ENCODE measurements around the gene ACSF2.

DNA sequence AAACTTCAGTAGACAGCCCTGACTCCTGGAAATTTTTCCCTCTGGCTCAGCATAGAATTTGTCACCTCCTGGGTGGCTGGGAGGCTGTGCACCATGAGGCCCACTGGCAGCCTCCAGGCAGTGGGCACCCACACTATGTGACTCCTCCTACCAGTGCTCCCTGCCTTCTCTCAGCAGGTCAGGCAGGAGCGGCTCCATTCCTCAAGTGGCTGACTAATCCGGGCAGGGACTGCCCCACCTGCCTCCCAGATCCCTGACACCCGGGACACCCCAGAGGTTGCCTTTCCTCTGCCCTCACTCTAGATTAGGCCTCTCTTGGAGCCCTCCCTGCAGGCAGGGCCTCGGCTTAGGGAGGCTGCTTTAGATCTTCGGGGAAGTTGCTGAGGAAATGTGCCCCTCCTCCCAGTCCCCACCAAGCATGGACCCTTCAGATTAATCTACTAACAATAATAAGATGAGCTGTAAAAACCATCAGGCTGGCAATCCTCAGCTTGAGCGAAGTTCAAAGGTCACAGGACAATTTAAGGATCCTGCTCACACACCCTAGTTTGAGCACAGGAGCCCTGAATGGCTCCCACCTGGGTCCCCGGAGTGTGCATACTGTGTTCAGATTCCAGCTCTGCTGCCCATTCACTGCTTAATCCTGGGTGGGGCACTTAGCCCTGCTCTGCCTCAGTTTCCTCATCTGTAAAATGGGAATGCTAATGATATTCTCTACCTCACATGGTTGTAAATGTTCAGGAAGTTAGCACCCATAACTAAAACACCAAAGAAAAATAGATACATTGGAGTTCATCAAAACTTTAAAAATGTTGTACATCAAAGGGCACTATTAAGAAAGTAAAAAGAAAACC, 72.2 kb downstream of the ACSF2 start:
- TF ChIP-seq, protein P1, sequence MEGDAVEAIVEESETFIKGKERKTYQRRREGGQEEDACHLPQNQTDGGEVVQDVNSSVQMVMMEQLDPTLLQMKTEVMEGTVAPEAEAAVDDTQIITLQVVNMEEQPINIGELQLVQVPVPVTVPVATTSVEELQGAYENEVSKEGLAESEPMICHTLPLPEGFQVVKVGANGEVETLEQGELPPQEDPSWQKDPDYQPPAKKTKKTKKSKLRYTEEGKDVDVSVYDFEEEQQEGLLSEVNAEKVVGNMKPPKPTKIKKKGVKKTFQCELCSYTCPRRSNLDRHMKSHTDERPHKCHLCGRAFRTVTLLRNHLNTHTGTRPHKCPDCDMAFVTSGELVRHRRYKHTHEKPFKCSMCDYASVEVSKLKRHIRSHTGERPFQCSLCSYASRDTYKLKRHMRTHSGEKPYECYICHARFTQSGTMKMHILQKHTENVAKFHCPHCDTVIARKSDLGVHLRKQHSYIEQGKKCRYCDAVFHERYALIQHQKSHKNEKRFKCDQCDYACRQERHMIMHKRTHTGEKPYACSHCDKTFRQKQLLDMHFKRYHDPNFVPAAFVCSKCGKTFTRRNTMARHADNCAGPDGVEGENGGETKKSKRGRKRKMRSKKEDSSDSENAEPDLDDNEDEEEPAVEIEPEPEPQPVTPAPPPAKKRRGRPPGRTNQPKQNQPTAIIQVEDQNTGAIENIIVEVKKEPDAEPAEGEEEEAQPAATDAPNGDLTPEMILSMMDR (IDR thresholded peaks at IDR 0.05): no peak
- no peak for TF ChIP-seq POLR2A (IDR thresholded peaks at IDR 0.05)
